GM23338 (cell line): ENCODE data around the gene ZDHHC3. TPM values are rescaled to one million over a fixed set of nuclear protein-coding genes. Genes with fewer than 3 reads are reported as not detected.

ENCODE experiments used
- ATAC-seq: fragments of 200-7000 bp; cut with Tn5 transposase; 3 replicates; pipeline ENCODE4 v1.9.1; 2020
- DNase-seq: peaks from one replicate; pipeline ENCODE4 v3.0.0-alpha.2; 2015; ENCODE audit warnings: low spot score
- H2AFZ ChIP-seq: fragments of 200-600 bp; sonication (generic); 2 replicates; pipeline ENCODE4 v1.8.0; 2016; ENCODE audit warnings: antibody characterized with exemption, mild to moderate bottlenecking, moderate library complexity
- H3F3A ChIP-seq: fragments of 200-600 bp; sonication (generic); replicated peaks from 2 replicates; pipeline ENCODE4 v1.8.0; 2017; ENCODE audit warnings: antibody characterized with exemption, mixed run types, low read depth
- H3K27ac ChIP-seq: fragments of 200-600 bp; sonication (generic); 2 replicates; pipeline ENCODE4 v1.6.1; 2016; ENCODE audit warnings: low read depth
- H3K27me3 ChIP-seq: fragments of 200-600 bp; sonication (generic); 2 replicates; pipeline ENCODE4 v1.8.0; 2016; ENCODE audit warnings: mild to moderate bottlenecking, mixed run types, moderate library complexity; ENCODE audit not compliant: insufficient read depth
- H3K36me3 ChIP-seq: fragments of 200-600 bp; sonication (generic); 2 replicates; pipeline ENCODE4 v1.8.0; 2016; ENCODE audit warnings: mild to moderate bottlenecking; ENCODE audit not compliant: insufficient read depth
- H3K4me1 ChIP-seq: fragments of 200-600 bp; sonication (generic); 2 replicates; pipeline ENCODE4 v1.8.0; 2016; ENCODE audit warnings: mild to moderate bottlenecking, moderate library complexity; ENCODE audit not compliant: insufficient read depth
- H3K4me2 ChIP-seq: fragments of 200-600 bp; sonication (generic); 2 replicates; pipeline ENCODE4 v1.7.1; 2017; ENCODE audit warnings: mixed run types
- H3K4me3 ChIP-seq: fragments of 200-600 bp; sonication (generic); 2 replicates; pipeline ENCODE4 v1.6.1; 2016; ENCODE audit warnings: mixed run types
- H3K79me2 ChIP-seq: fragments of 200-600 bp; sonication (generic); replicated peaks from 2 replicates; pipeline ENCODE4 v1.8.0; 2017; ENCODE audit warnings: mild to moderate bottlenecking; ENCODE audit not compliant: insufficient read depth
- H3K9me2 ChIP-seq: fragments of 200-600 bp; sonication (generic); 2 replicates; pipeline ENCODE4 v1.8.0; 2017; ENCODE audit not compliant: insufficient read depth
- H4K20me1 ChIP-seq: fragments of 200-600 bp; sonication (generic); replicated peaks from 2 replicates; pipeline ENCODE4 v1.8.0; 2017; ENCODE audit warnings: mild to moderate bottlenecking; ENCODE audit not compliant: insufficient read depth
- H3K27ac Mint-ChIP-seq: 2 replicates; pipeline ENCODE4 v1.8.0; 2020; ENCODE audit warnings: inconsistent platforms, mild to moderate bottlenecking, moderate library complexity, mixed read lengths
- H3K27me3 Mint-ChIP-seq: 3 replicates; pipeline ENCODE4 v1.8.0; 2022; ENCODE audit warnings: low read depth, mild to moderate bottlenecking, moderate library complexity, mixed read lengths, inconsistent platforms; ENCODE audit not compliant: insufficient read depth, poor library complexity
- H3K36me3 Mint-ChIP-seq: 3 replicates; pipeline ENCODE4 v1.8.0; 2021; ENCODE audit warnings: low read depth, mild to moderate bottlenecking, inconsistent platforms, moderate library complexity, mixed read lengths
- H3K4me1 Mint-ChIP-seq: 3 replicates; pipeline ENCODE4 v1.8.0; 2020; ENCODE audit warnings: mild to moderate bottlenecking, inconsistent platforms, mixed read lengths
- H3K4me3 Mint-ChIP-seq: 3 replicates; pipeline ENCODE4 v1.8.0; 2021; ENCODE audit warnings: moderate library complexity, mild to moderate bottlenecking, inconsistent platforms, mixed read lengths
- H3K9me3 Mint-ChIP-seq: 3 replicates; pipeline ENCODE4 v1.8.0; 2020; ENCODE audit warnings: moderate library complexity, mild to moderate bottlenecking, inconsistent platforms, mixed read lengths
- CREB1 ChIP-seq: fragments of 250-450 bp; sonication (Bioruptor Pico); IDR thresholded peaks from 2 replicates; pipeline ENCODE4 v1.5.0; 2020; ENCODE audit warnings: low read depth, mild to moderate bottlenecking, moderate library complexity
- EZH2 ChIP-seq: fragments of 200-600 bp; sonication (generic); IDR thresholded peaks from one replicate; pipeline ENCODE4 v1.8.0; 2017; ENCODE audit warnings: antibody characterized with exemption, mild to moderate bottlenecking, low read depth; ENCODE audit not compliant: unreplicated experiment
- JUNB ChIP-seq: IDR thresholded peaks from one replicate; pipeline ENCODE4 v1.6.1; 2016; ENCODE audit warnings: antibody characterized with exemption; ENCODE audit not compliant: unreplicated experiment
- NANOG ChIP-seq: IDR thresholded peaks from 2 replicates; pipeline ENCODE4 v1.6.1; 2016; ENCODE audit warnings: antibody characterized with exemption, borderline replicate concordance
- POLR2AphosphoS5 ChIP-seq: IDR thresholded peaks from 2 replicates; pipeline ENCODE4 v1.6.1; 2016; ENCODE audit warnings: antibody characterized with exemption, low read depth
- STAT1 ChIP-seq: IDR thresholded peaks from one replicate; pipeline ENCODE4 v1.6.1; 2016; ENCODE audit warnings: antibody characterized with exemption; ENCODE audit not compliant: unreplicated experiment
- ZNF114 ChIP-seq: fragments of 250-450 bp; sonication (Bioruptor Pico); IDR thresholded peaks from 2 replicates; pipeline ENCODE4 v1.5.0; 2020; ENCODE audit warnings: mild to moderate bottlenecking, moderate library complexity
- ZNF462 ChIP-seq: fragments of 250-450 bp; sonication (Bioruptor Pico); IDR thresholded peaks from 2 replicates; pipeline ENCODE4 v1.5.0; 2020; ENCODE audit warnings: mild to moderate bottlenecking, moderate library complexity
- polyA plus RNA-seq: library from polyadenylated mRNA; unstranded; fragments of >200 nt; fragmentation: Nextera tagmentation; extraction: Ambion mirVana; gene quantifications from 2 replicates; pipeline ENCODE4 v1.2.1, GENCODE V29; 2016
- total RNA-seq: library from RNA; depleted of rRNA; stranded (reverse); fragments of >200 nt; shearing (Covaris generic); gene quantifications from 2 replicates; pipeline ENCODE4 v1.2.3, GENCODE V29; 2014
- TF ChIP-seq, protein P1 (sequence below), 2 experiments: fragments of 200-600 bp in 1 of 2; sonication (generic) in 1 of 2; conservative IDR thresholded peaks; 2 replicates each; pipeline versions ENCODE4 v1.5.1 to v1.6.1; 2016 to 2017; ENCODE audit warnings: antibody characterized with exemption in 2 of 2, low read depth in 2 of 2, mild to moderate bottlenecking in 2 of 2, moderate library complexity in 1 of 2

Gene ZDHHC3
- total and polyA plus RNA-seq, 2 experiments from 2014 or later, result 28.9 to 84.2 TPM

- H3K4me2 ChIP-seq, result no peak overlapping the region
- H3K9me2 ChIP-seq, result peaks cover 4% of the 10 kb centered on the region; the same call in 1 of the 2 replicates
- TF ChIP-seq JUNB, result no peak
- no peak for TF ChIP-seq STAT1
- TF ChIP-seq CREB1 (CRISPR knock-in tag), result no peak
- TF ChIP-seq ZNF462, result no peak
- no peak for TF ChIP-seq EZH2
- TF ChIP-seq, protein P1, sequence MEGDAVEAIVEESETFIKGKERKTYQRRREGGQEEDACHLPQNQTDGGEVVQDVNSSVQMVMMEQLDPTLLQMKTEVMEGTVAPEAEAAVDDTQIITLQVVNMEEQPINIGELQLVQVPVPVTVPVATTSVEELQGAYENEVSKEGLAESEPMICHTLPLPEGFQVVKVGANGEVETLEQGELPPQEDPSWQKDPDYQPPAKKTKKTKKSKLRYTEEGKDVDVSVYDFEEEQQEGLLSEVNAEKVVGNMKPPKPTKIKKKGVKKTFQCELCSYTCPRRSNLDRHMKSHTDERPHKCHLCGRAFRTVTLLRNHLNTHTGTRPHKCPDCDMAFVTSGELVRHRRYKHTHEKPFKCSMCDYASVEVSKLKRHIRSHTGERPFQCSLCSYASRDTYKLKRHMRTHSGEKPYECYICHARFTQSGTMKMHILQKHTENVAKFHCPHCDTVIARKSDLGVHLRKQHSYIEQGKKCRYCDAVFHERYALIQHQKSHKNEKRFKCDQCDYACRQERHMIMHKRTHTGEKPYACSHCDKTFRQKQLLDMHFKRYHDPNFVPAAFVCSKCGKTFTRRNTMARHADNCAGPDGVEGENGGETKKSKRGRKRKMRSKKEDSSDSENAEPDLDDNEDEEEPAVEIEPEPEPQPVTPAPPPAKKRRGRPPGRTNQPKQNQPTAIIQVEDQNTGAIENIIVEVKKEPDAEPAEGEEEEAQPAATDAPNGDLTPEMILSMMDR (conservative IDR thresholded peaks at IDR 0.05; ENCODE audit: low read depth in 2 of 2), result no peak
- TF ChIP-seq NANOG, result no peak
- TF ChIP-seq ZNF114, result no peak
- TF ChIP-seq POLR2AphosphoS5, result no peak
- Mint-ChIP-seq H3K27ac (no peak overlapping the region), H3K4me3 (no peak overlapping the region), H3K4me1 (no peaks in the 10 kb centered on the region), H3K27me3 (peaks cover 6% of the 10 kb centered on the region), H3K9me3 (peaks cover 3% of the 10 kb centered on the region; the same call in 1 of the 3 replicates), H3K36me3 (no peaks in the 10 kb centered on the region; the same call in 2 of the 3 replicates)
- no peaks in the 10 kb centered on the region for H4K20me1 ChIP-seq
- no peaks in the 10 kb centered on the region for H3K27me3 ChIP-seq
- no peaks in the 10 kb centered on the region for H3K36me3 ChIP-seq
- no peak overlapping the region for H3K4me3 ChIP-seq
- no peaks in the 10 kb centered on the region for H3F3A ChIP-seq
- H2AFZ ChIP-seq, result no peak overlapping the region
- no peaks in the 10 kb centered on the region for H3K79me2 ChIP-seq
- DNase-seq, result peak; percentile 32
- ATAC-seq, result peak; percentile 82
- no peak overlapping the region for H3K27ac ChIP-seq
- H3K4me1 ChIP-seq, result no peaks in the 10 kb centered on the region
Measured at GRCh38 chr3:44905446-44906157, 70.4 kb downstream of the ZDHHC3 start.
